HEK293T (cell line): Measurements from ENCODE around the gene GPR158.

ENCODE experiments used
- CTCF ChIA-PET: fragments of 350-600 bp; formaldehyde crosslinking; extraction: SDS; loops from one replicate; lab custom pipeline; 2021; ENCODE audit warnings: antibody characterized with exemption, inconsistent platforms; lab: Yijun Ruan, JAX
- POLR2A ChIA-PET: fragments of 350-600 bp; formaldehyde crosslinking; extraction: SDS; loops from one replicate; lab custom pipeline; 2020; ENCODE audit warnings: antibody characterized with exemption, inconsistent platforms; lab: Yijun Ruan, JAX
- DNase-seq: peaks from one replicate; pipeline ENCODE4 v3.0.0; 2012; ENCODE audit warnings: mixed read lengths; ENCODE audit errors: extremely low spot score
- ARNT ChIP-seq: fragments of 450-650 bp; IDR thresholded peaks from 2 replicates; pipeline ENCODE4 v1.6.1; 2017; ENCODE audit warnings: mild to moderate bottlenecking
- BHLHE40 ChIP-seq: fragments of 450-650 bp; IDR thresholded peaks from 2 replicates; pipeline ENCODE4 v1.6.1; 2016; ENCODE audit warnings: mild to moderate bottlenecking, moderate library complexity, borderline replicate concordance
- CTBP1 ChIP-seq: fragments of 450-650 bp; IDR thresholded peaks from 2 replicates; pipeline ENCODE4 v1.6.1; 2016; ENCODE audit warnings: borderline replicate concordance
- ELF4 ChIP-seq: fragments of 450-650 bp; IDR thresholded peaks from 2 replicates; pipeline ENCODE4 v1.6.1; 2017; ENCODE audit warnings: antibody characterized with exemption
- FOXA1 ChIP-seq: fragments of 450-650 bp; IDR thresholded peaks from 2 replicates; pipeline ENCODE4 v1.6.1; 2016; ENCODE audit warnings: mild to moderate bottlenecking
- FOXK2 ChIP-seq: fragments of 450-650 bp; IDR thresholded peaks from 2 replicates; pipeline ENCODE4 v1.6.1; 2016; ENCODE audit warnings: mild to moderate bottlenecking
- FOXM1 ChIP-seq: fragments of 450-650 bp; IDR thresholded peaks from 2 replicates; pipeline ENCODE4 v1.6.1; 2017; ENCODE audit warnings: mild to moderate bottlenecking, borderline replicate concordance
- HDGF ChIP-seq: fragments of 450-650 bp; IDR thresholded peaks from 2 replicates; pipeline ENCODE4 v1.6.1; 2017; ENCODE audit warnings: antibody characterized with exemption, borderline replicate concordance
- L3MBTL2 ChIP-seq: fragments of 450-650 bp; conservative IDR thresholded peaks from 2 replicates; pipeline ENCODE4 v1.6.1; 2016; ENCODE audit warnings: mild to moderate bottlenecking
- LEF1 ChIP-seq: fragments of 450-650 bp; IDR thresholded peaks from 2 replicates; pipeline ENCODE4 v1.6.1; 2017; ENCODE audit warnings: mild to moderate bottlenecking, borderline replicate concordance
- NFRKB ChIP-seq: fragments of 450-650 bp; IDR thresholded peaks from 2 replicates; pipeline ENCODE4 v1.6.1; 2016; ENCODE audit warnings: mild to moderate bottlenecking, moderate library complexity
- PKNOX1 ChIP-seq: fragments of 450-650 bp; IDR thresholded peaks from 2 replicates; pipeline ENCODE4 v1.6.1; 2016
- SP1 ChIP-seq: fragments of 450-650 bp; IDR thresholded peaks from 2 replicates; pipeline ENCODE4 v1.6.1; 2017
- SUZ12 ChIP-seq: fragments of 450-650 bp; IDR thresholded peaks from 2 replicates; pipeline ENCODE4 v1.6.1; 2016; ENCODE audit warnings: mild to moderate bottlenecking
- TARDBP ChIP-seq: fragments of 450-650 bp; IDR thresholded peaks from 2 replicates; pipeline ENCODE4 v1.6.1; 2016
- ZNF384 ChIP-seq: fragments of 450-650 bp; IDR thresholded peaks from 2 replicates; pipeline ENCODE4 v1.6.1; 2016

GPR158 gene

GRCh38 chr10:25616903-25617592, 442.2 kb downstream of the GPR158 start:
- ChIA-PET CTCF (no interaction called here), POLR2A (no interaction called here)

GRCh38 chr10:25627606-25628005, 452.8 kb downstream of the GPR158 start:
- POLR2A ChIA-PET, result no interaction called here

More at GRCh38 chr10:25616903-25617592, 442.2 kb downstream of the GPR158 start:
- TF ChIP-seq TARDBP (no peak), SUZ12 (no peak), FOXA1 (no peak), PKNOX1 (no peak), SP1 (no peak), HDGF (no peak), CTBP1 (no peak), FOXM1 (no peak), ELF4 (no peak), FOXK2 (no peak), LEF1 (no peak), L3MBTL2 (no peak), NFRKB (no peak), ZNF384 (no peak), ARNT (no peak), BHLHE40 (no peak)
- no peak for DNase-seq

GRCh38 chr10:25629333-25629732, 454.5 kb downstream of the GPR158 start:
- ChIA-PET CTCF (no interaction called here), POLR2A (no interaction called here)
- DNase-seq, result no peak
- TF ChIP-seq CTBP1 (no peak), PKNOX1 (no peak)

More at GRCh38 chr10:25627606-25628005, 452.8 kb downstream of the GPR158 start:
- no peak for DNase-seq
- TF ChIP-seq FOXA1, result no peak
- CTCF ChIA-PET, result no interaction called here

- CTCF ChIA-PET, result no interaction called here
- POLR2A ChIA-PET, result no interaction called here
- no peak for DNase-seq
- TF ChIP-seq PKNOX1 (no peak), ELF4 (no peak), CTBP1 (no peak), FOXM1 (no peak), FOXK2 (no peak), L3MBTL2 (no peak), SUZ12 (no peak), FOXA1 (no peak), ZNF384 (no peak), BHLHE40 (no peak), NFRKB (no peak), SP1 (no peak), HDGF (no peak), LEF1 (no peak), TARDBP (no peak), ARNT (no peak)
These were observed 456.7 kb downstream of the GPR158 start for GRCh38 chr10:25631471-25631870.

GRCh38 chr10:25632802-25633201, 458.0 kb downstream of the GPR158 start:
- TF ChIP-seq FOXA1 (no peak), NFRKB (no peak), ARNT (no peak), CTBP1 (no peak), TARDBP (no peak), ELF4 (no peak), ZNF384 (no peak), LEF1 (no peak)
- DNase-seq, result no peak
- ChIA-PET POLR2A (no interaction called here), CTCF (no interaction called here)

- ChIA-PET CTCF (no interaction called here), POLR2A (no interaction called here)
- no peak for TF ChIP-seq FOXK2
- no peak for TF ChIP-seq FOXM1
- no peak for TF ChIP-seq CTBP1
- no peak; the same call in 1 of the 2 replicates for TF ChIP-seq PKNOX1
- TF ChIP-seq SUZ12, result no peak
- no peak for TF ChIP-seq SP1
- no peak for TF ChIP-seq BHLHE40
- no peak for TF ChIP-seq ELF4
- no peak for DNase-seq
These were observed 458.7 kb downstream of the GPR158 start for GRCh38 chr10:25633542-25633941.
